ENCODE results near the gene CDC42EP2.
A peak's percentile ranks its signal among the peaks of the same experiment; 100 is the strongest.

CDC42EP2 gene

DNA sequence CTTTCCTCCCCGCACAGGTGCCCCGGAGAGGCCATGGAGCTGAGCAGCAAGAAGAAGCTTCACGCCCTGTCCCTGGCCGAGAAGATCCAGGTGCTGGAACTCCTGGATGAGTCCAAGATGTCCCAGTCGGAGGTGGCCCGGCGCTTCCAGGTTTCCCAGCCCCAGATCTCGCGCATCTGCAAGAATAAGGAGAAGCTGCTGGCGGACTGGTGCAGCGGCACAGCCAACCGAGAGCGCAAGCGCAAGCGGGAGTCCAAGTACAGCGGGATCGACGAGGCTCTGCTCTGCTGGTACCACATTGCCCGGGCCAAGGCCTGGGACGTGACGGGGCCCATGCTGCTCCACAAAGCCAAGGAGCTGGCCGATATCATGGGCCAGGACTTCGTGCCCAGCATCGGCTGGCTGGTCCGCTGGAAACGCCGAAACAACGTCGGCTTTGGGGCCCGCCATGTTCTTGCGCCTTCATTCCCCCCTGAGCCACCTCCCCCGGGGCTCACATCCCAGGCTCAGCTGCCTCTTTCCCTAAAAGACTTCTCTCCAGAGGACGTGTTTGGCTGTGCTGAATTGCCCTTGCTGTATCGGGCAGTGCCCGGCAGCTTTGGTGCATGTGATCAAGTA is 41.2 kb downstream of the CDC42EP2 start:
- no peaks in the 10 kb centered on the region for H3K9me3 ChIP-seq (replicated peaks in 1 of 2; ENCODE audit: control insufficient read depth in 2 of 2, insufficient read depth in 1 of 2, low read depth in 1 of 2, low read length in 2 of 2)
- no peak overlapping the region for H4K8ac ChIP-seq (ENCODE audit: low read depth, low read length)
- H3K18ac ChIP-seq (ENCODE audit: low read length), result peak overlapping the region; percentile 92
- H2BK5ac ChIP-seq (ENCODE audit: low read length), result peak overlapping the region; percentile 75
- peak overlapping the region; percentile 82 for H2AK5ac ChIP-seq (ENCODE audit: low read depth, low read length)
- no peak overlapping the region for H3K27ac ChIP-seq (replicated peaks; ENCODE audit: low read length)
- peak overlapping the region; percentile 94 for H2BK15ac ChIP-seq (ENCODE audit: low read length)
- no peak overlapping the region for H3K14ac ChIP-seq (ENCODE audit: low read length)
- peaks cover 16 to 28% of the 10 kb centered on the region in 2 donors for H3K4me1 ChIP-seq (ENCODE audit: control insufficient read depth in 2 of 2, insufficient read depth in 1 of 2, low read depth in 1 of 2, low read length in 2 of 2)
- H3K4ac ChIP-seq (ENCODE audit: low read length), result no peak overlapping the region
- peak overlapping the region; percentile 72 for H3K9ac ChIP-seq (ENCODE audit: low read depth, low read length, poor library complexity)
- peaks cover 13 to 27% of the 10 kb centered on the region in 2 donors for H3K36me3 ChIP-seq (replicated peaks in 1 of 2; ENCODE audit: control insufficient read depth in 2 of 2, insufficient read depth in 2 of 2, low read length in 2 of 2)
- H2AFZ ChIP-seq (ENCODE audit: low read length), result peak overlapping the region; percentile 94
- peak overlapping the region; percentile 70 to 85 for H3K4me3 ChIP-seq (ENCODE audit: low read length in 2 of 2)
- peak overlapping the region; percentile 99 for H3K23ac ChIP-seq (ENCODE audit: low read depth, low read length, poor library complexity)
- peaks cover 0 to 15% (median 0%) of the 10 kb centered on the region in 3 experiments for H3K27me3 ChIP-seq (ENCODE audit: control insufficient read depth in 3 of 3, insufficient read depth in 3 of 3, low read depth in 1 of 3, low read length in 3 of 3)
- no peak for DNase-seq (ENCODE audit: low spot score)
- H4K91ac ChIP-seq (ENCODE audit: low read depth, low read length, poor library complexity), result no peak overlapping the region
- H3K4me2 ChIP-seq (ENCODE audit: insufficient read depth, low read length, poor library complexity, severe bottlenecking), result peak overlapping the region; percentile 72
- H2BK12ac ChIP-seq (ENCODE audit: low read length), result no peak overlapping the region
- H3K79me1 ChIP-seq (ENCODE audit: low read depth, low read length), result no peaks in the 10 kb centered on the region
- no CpG with 5 or more reads among the region's 35 CpGs for WGBS, 2 donors (ENCODE audit: extremely low coverage in 2 of 2, insufficient read length in 2 of 2, insufficient replicate concordance in 1 of 2)
- H2BK120ac ChIP-seq (ENCODE audit: low read depth, low read length), result peak overlapping the region; percentile 95

DNA sequence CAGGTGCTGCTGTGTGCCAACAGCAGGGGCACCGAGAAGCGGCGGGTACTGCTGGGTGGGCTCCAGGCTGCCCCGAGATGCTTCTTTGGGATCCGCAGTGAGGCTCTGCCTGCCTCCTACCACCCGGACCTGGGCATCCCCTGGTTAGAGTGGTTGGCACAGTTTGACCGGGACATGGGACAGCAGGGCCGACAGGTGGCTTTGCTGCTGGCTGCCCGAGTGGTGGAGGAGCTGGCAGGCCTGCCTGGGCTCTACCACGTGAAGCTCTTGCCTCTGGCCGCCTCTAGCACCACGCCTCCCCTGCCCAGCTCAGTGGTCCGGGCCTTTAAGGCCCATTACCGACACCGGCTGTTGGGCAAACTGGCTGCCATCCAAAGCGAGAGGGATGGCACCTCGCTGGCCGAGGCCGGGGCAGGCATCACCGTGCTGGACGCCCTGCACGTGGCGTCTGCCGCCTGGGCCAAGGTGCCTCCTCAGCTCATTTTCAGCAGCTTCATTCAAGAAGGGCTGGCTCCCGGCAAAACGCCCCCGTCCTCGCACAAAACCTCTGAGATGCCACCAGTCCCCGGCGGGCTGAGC is 41.8 kb downstream of the CDC42EP2 start:
- no peak overlapping the region for H3K4me3 ChIP-seq (ENCODE audit: low read length in 2 of 2)
- H4K8ac ChIP-seq (ENCODE audit: low read depth, low read length), result peak overlapping the region; percentile 50
- DNase-seq (ENCODE audit: low spot score), result no peak
- no peak overlapping the region for H3K4me2 ChIP-seq (ENCODE audit: insufficient read depth, low read length, poor library complexity, severe bottlenecking)
- H2BK120ac ChIP-seq (ENCODE audit: low read depth, low read length), result no peak overlapping the region
- no peak overlapping the region for H4K91ac ChIP-seq (ENCODE audit: low read depth, low read length, poor library complexity)
- peak overlapping the region; percentile 75 for H2BK5ac ChIP-seq (ENCODE audit: low read length)
- peak overlapping the region; percentile 99 for H3K23ac ChIP-seq (ENCODE audit: low read depth, low read length, poor library complexity)
- peak overlapping the region; percentile 94 for H2BK15ac ChIP-seq (ENCODE audit: low read length)
- H3K14ac ChIP-seq (ENCODE audit: low read length), result no peak overlapping the region
- H3K18ac ChIP-seq (ENCODE audit: low read length), result peak overlapping the region; percentile 92
- peaks cover 11 to 21% of the 10 kb centered on the region in 2 donors for H3K36me3 ChIP-seq (replicated peaks in 1 of 2; ENCODE audit: control insufficient read depth in 2 of 2, insufficient read depth in 2 of 2, low read length in 2 of 2)
- H2AK5ac ChIP-seq (ENCODE audit: low read depth, low read length), result peak overlapping the region; percentile 82
- no peaks in the 10 kb centered on the region for H3K79me1 ChIP-seq (ENCODE audit: low read depth, low read length)
- no peaks in the 10 kb centered on the region for H3K9me3 ChIP-seq (replicated peaks in 1 of 2; ENCODE audit: control insufficient read depth in 2 of 2, insufficient read depth in 1 of 2, low read depth in 1 of 2, low read length in 2 of 2)
- no peak overlapping the region for H3K27ac ChIP-seq (replicated peaks; ENCODE audit: low read length)
- no peak overlapping the region for H2AFZ ChIP-seq (ENCODE audit: low read length)
- no peak overlapping the region for H2BK12ac ChIP-seq (ENCODE audit: low read length)
- peaks cover 16 to 28% of the 10 kb centered on the region in 2 donors for H3K4me1 ChIP-seq (ENCODE audit: control insufficient read depth in 2 of 2, insufficient read depth in 1 of 2, low read depth in 1 of 2, low read length in 2 of 2)
- peaks cover 0 to 15% (median 0%) of the 10 kb centered on the region in 3 experiments for H3K27me3 ChIP-seq (ENCODE audit: control insufficient read depth in 3 of 3, insufficient read depth in 3 of 3, low read depth in 1 of 3, low read length in 3 of 3)
- WGBS, 2 donors (ENCODE audit: extremely low coverage in 2 of 2, insufficient read length in 2 of 2, insufficient replicate concordance in 1 of 2), result no CpG with 5 or more reads among the region's 30 CpGs
- H3K4ac ChIP-seq (ENCODE audit: low read length), result no peak overlapping the region
- H3K9ac ChIP-seq (ENCODE audit: low read depth, low read length, poor library complexity), result peak overlapping the region; percentile 7

DNA sequence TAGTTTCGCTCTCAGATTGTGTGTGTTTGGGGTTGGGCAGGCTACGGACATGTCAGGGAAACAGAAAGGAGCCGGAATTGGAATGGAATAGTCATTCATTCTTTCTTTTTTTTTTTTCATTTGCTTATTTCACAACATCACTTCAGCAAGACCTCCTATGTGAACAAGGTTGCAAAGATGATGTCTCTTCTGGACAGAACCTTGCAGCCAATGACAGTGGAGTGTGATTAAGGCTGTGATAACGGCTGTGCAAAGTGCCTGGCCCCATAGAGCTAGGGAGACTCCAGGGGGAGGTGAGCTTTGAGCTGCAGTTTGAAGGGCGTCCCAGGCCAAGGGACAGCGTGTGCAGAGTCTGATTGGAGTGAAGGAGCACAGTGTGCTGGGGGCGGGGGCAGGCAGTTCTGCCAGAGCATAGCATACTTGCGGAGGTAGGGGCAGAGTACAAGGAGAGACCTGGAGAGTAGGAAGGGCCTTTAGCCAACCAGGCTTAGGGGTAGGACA is 43.2 kb downstream of the CDC42EP2 start:
- H2BK12ac ChIP-seq (ENCODE audit: low read length), result no peak overlapping the region
- peaks cover 2 to 6% of the 10 kb centered on the region in 2 donors for H3K36me3 ChIP-seq (replicated peaks in 1 of 2; ENCODE audit: control insufficient read depth in 2 of 2, insufficient read depth in 2 of 2, low read length in 2 of 2)
- no peak for DNase-seq (ENCODE audit: low spot score)
- H3K4me3 ChIP-seq (ENCODE audit: low read length in 2 of 2), result no peak overlapping the region
- H2BK15ac ChIP-seq (ENCODE audit: low read length), result no peak overlapping the region
- H4K8ac ChIP-seq (ENCODE audit: low read depth, low read length), result no peak overlapping the region
- H2BK5ac ChIP-seq (ENCODE audit: low read length), result peak overlapping the region; percentile 42
- peak overlapping the region; percentile 11 for H3K18ac ChIP-seq (ENCODE audit: low read length)
- H3K9ac ChIP-seq (ENCODE audit: low read depth, low read length, poor library complexity), result no peak overlapping the region
- peaks cover 0 to 15% (median 0%) of the 10 kb centered on the region in 3 experiments for H3K27me3 ChIP-seq (ENCODE audit: control insufficient read depth in 3 of 3, insufficient read depth in 3 of 3, low read depth in 1 of 3, low read length in 3 of 3)
- H2AFZ ChIP-seq (ENCODE audit: low read length), result no peak overlapping the region
- H3K23ac ChIP-seq (ENCODE audit: low read depth, low read length, poor library complexity), result no peak overlapping the region
- no CpG with 5 or more reads among the region's 8 CpGs for WGBS, 2 donors (ENCODE audit: extremely low coverage in 2 of 2, insufficient read length in 2 of 2, insufficient replicate concordance in 1 of 2)
- no peak overlapping the region for H4K91ac ChIP-seq (ENCODE audit: low read depth, low read length, poor library complexity)
- peaks cover 16 to 28% of the 10 kb centered on the region in 2 donors for H3K4me1 ChIP-seq (ENCODE audit: control insufficient read depth in 2 of 2, insufficient read depth in 1 of 2, low read depth in 1 of 2, low read length in 2 of 2)
- no peak overlapping the region for H3K14ac ChIP-seq (ENCODE audit: low read length)
- H3K4me2 ChIP-seq (ENCODE audit: insufficient read depth, low read length, poor library complexity, severe bottlenecking), result no peak overlapping the region
- H2AK5ac ChIP-seq (ENCODE audit: low read depth, low read length), result no peak overlapping the region
- no peak overlapping the region for H3K27ac ChIP-seq (replicated peaks; ENCODE audit: low read length)
- no peaks in the 10 kb centered on the region for H3K79me1 ChIP-seq (ENCODE audit: low read depth, low read length)
- H3K4ac ChIP-seq (ENCODE audit: low read length), result no peak overlapping the region
- H2BK120ac ChIP-seq (ENCODE audit: low read depth, low read length), result no peak overlapping the region
- H3K9me3 ChIP-seq (replicated peaks in 1 of 2; ENCODE audit: control insufficient read depth in 2 of 2, insufficient read depth in 1 of 2, low read depth in 1 of 2, low read length in 2 of 2), result no peaks in the 10 kb centered on the region

DNA sequence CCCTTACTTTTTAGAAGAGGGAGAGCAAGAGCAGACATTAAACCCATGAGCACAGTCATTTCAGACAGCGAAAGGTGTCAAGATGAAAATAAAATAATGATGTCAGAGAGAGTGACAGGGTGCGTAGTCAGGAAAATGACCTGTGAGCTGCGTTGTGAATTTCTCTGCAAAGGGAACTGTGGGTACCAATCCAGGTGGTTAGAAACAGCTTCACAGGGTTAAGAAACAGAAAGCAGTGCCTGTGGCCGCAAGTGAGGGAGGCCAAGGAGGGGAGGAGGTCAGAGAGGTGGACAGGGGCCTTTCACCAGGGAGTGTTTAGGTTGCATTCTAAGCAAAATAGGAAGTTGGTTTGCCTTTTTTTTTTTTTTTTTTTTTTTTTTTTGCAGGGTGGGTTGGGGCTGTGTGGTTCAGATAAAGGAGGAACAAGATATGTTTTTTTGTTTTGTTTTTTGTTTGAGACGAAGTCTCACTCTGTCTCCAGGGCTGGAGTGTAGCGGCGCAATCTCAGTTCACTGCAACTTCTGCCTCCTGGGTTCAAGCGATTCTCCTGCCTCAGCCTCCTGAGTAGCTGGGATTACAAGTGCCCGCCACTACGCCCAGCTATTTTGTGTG is 47.8 kb downstream of the CDC42EP2 start:
- no CpG with 5 or more reads among the region's 10 CpGs for WGBS, 2 donors (ENCODE audit: extremely low coverage in 2 of 2, insufficient read length in 2 of 2, insufficient replicate concordance in 1 of 2)
- H3K4me3 ChIP-seq (ENCODE audit: low read length in 2 of 2), result no peak overlapping the region
- no peak overlapping the region for H4K8ac ChIP-seq (ENCODE audit: low read depth, low read length)
- H3K14ac ChIP-seq (ENCODE audit: low read length), result no peak overlapping the region
- H3K18ac ChIP-seq (ENCODE audit: low read length), result no peak overlapping the region
- no peak overlapping the region for H3K23ac ChIP-seq (ENCODE audit: low read depth, low read length, poor library complexity)
- H3K36me3 ChIP-seq (replicated peaks in 1 of 2; ENCODE audit: control insufficient read depth in 2 of 2, insufficient read depth in 2 of 2, low read length in 2 of 2), result no peaks in the 10 kb centered on the region
- H2BK15ac ChIP-seq (ENCODE audit: low read length), result no peak overlapping the region
- no peaks in the 10 kb centered on the region for H3K9me3 ChIP-seq (replicated peaks in 1 of 2; ENCODE audit: control insufficient read depth in 2 of 2, insufficient read depth in 1 of 2, low read depth in 1 of 2, low read length in 2 of 2)
- H3K4ac ChIP-seq (ENCODE audit: low read length), result no peak overlapping the region
- no peak overlapping the region for H3K9ac ChIP-seq (ENCODE audit: low read depth, low read length, poor library complexity)
- DNase-seq (ENCODE audit: low spot score), result no peak
- H3K4me2 ChIP-seq (ENCODE audit: insufficient read depth, low read length, poor library complexity, severe bottlenecking), result no peak overlapping the region
- H2BK120ac ChIP-seq (ENCODE audit: low read depth, low read length), result no peak overlapping the region
- H3K4me1 ChIP-seq (ENCODE audit: control insufficient read depth in 2 of 2, insufficient read depth in 1 of 2, low read depth in 1 of 2, low read length in 2 of 2), result peaks cover 6% of the 10 kb centered on the region in 2 donors
- no peaks in the 10 kb centered on the region for H3K27me3 ChIP-seq (ENCODE audit: control insufficient read depth in 3 of 3, insufficient read depth in 3 of 3, low read depth in 1 of 3, low read length in 3 of 3)
- H2AK5ac ChIP-seq (ENCODE audit: low read depth, low read length), result no peak overlapping the region
- H2AFZ ChIP-seq (ENCODE audit: low read length), result no peak overlapping the region
- no peaks in the 10 kb centered on the region for H3K79me1 ChIP-seq (ENCODE audit: low read depth, low read length)
- no peak overlapping the region for H3K27ac ChIP-seq (replicated peaks; ENCODE audit: low read length)
- no peak overlapping the region for H2BK12ac ChIP-seq (ENCODE audit: low read length)
- H2BK5ac ChIP-seq (ENCODE audit: low read length), result no peak overlapping the region
- no peak overlapping the region for H4K91ac ChIP-seq (ENCODE audit: low read depth, low read length, poor library complexity)

Data from neuronal stem cell (in vitro differentiated cells).